GM10248 (cell line): ENCODE results near the gene ANKS1A.

ENCODE experiments used
- CTCF ChIA-PET: fragments of 300-600 bp; sonication (Branson Sonifier 250); formaldehyde crosslinking; extraction: SDS; loops from one replicate; lab custom pipeline; 2021; ENCODE audit warnings: antibody characterized with exemption; lab: Yijun Ruan, JAX
- POLR2A ChIA-PET: fragments of 350-650 bp; sonication (Branson Sonifier 250); formaldehyde crosslinking; extraction: SDS; loops from one replicate; lab custom pipeline; 2020; ENCODE audit warnings: antibody characterized with exemption; lab: Yijun Ruan, JAX
- DNase-seq: peaks from one replicate; pipeline ENCODE4 v3.0.0; 2012; ENCODE audit errors: extremely low spot score
- CTCF ChIP-seq: IDR thresholded peaks from 2 replicates; pipeline ENCODE4 v1.5.1; 2012; ENCODE audit warnings: mild to moderate bottlenecking, low read depth; ENCODE audit errors: extremely low read depth, missing control alignments, control extremely low read depth

Gene ANKS1A

GRCh38 chr6:35059596-35060345, 170.7 kb downstream of the ANKS1A start:
- TF ChIP-seq CTCF, result no peak
- CTCF ChIA-PET, result interaction anchor here (1.0 kb wide), 1 partner anchor 9 kb away, joined by 3 read pairs; no protein-coding TSS in a partner anchor

GRCh38 chr6:35061102-35061615, 172.1 kb downstream of the ANKS1A start:
- DNase-seq, result no peak
- ChIA-PET CTCF (interaction anchor here (0.9 to 1.6 kb wide), 3 partner anchors 55 to 75 kb away, joined by 4 to 6 read pairs (median 4); no protein-coding TSS in a partner anchor), POLR2A (no interaction called here)
- no peak for TF ChIP-seq CTCF

More at GRCh38 chr6:35059596-35060345, 170.7 kb downstream of the ANKS1A start:
- DNase-seq, result no peak
- POLR2A ChIA-PET, result no interaction called here

- CTCF ChIA-PET, result interaction anchor here (1.0 to 1.6 kb wide), 3 partner anchors 13 to 75 kb away, joined by 3 to 6 read pairs (median 4); no protein-coding TSS in a partner anchor
- POLR2A ChIA-PET, result no interaction called here
- no peak for DNase-seq
Measured at GRCh38 chr6:35061651-35062410, 172.8 kb downstream of the ANKS1A start.

GRCh38 chr6:35062676-35063574, 173.9 kb downstream of the ANKS1A start:
- ChIA-PET CTCF (interaction anchor here (1.3 to 1.6 kb wide), 2 partner anchors 37 to 76 kb away, joined by 3 to 6 read pairs; no protein-coding TSS in a partner anchor), POLR2A (no interaction called here)
- DNase-seq, result no peak
- TF ChIP-seq CTCF, result no peak

More at GRCh38 chr6:35061651-35062410, 172.8 kb downstream of the ANKS1A start:
- no peak for TF ChIP-seq CTCF

- no peak for TF ChIP-seq CTCF
- ChIA-PET CTCF (interaction anchor here (1.3 kb wide), 1 partner anchor 38 kb away, joined by 3 read pairs; no protein-coding TSS in a partner anchor), POLR2A (no interaction called here)
- no peak for DNase-seq
Measured at GRCh38 chr6:35063701-35064280, 174.7 kb downstream of the ANKS1A start.
